Ascending aorta (tissue), 2 donors: ENCODE results near the gene CCDC126. TPM values are rescaled to one million over a fixed set of nuclear protein-coding genes. Genes with fewer than 3 reads are reported as not detected.

Experiments used
- DNase-seq, 2 donors: peaks; one replicate each; pipeline ENCODE4 v3.0.0-alpha.2; 2019; ENCODE audit warnings: low spot score in 2 of 2
- H3K27ac ChIP-seq, 2 donors: fragments of 200-600 bp; sonication (generic); one replicate each; pipeline ENCODE4 v1.5.1; 2016 to 2017; ENCODE audit warnings: mild to moderate bottlenecking in 1 of 2
- H3K27me3 ChIP-seq: fragments of 200-600 bp; sonication (generic); one replicate; pipeline ENCODE4 v1.5.1; 2017
- H3K36me3 ChIP-seq, 2 donors: fragments of 200-600 bp; sonication (generic); one replicate each; pipeline ENCODE4 v1.5.1; 2016
- H3K4me1 ChIP-seq, 2 donors: fragments of 200-600 bp; sonication (generic); one replicate each; pipeline ENCODE4 v1.5.1; 2016 to 2017; ENCODE audit warnings: mild to moderate bottlenecking in 1 of 2
- H3K4me3 ChIP-seq, 2 donors: fragments of 200-600 bp; sonication (generic); one replicate each; pipeline ENCODE4 v1.5.1; 2016 to 2017; ENCODE audit warnings: mild to moderate bottlenecking in 1 of 2
- H3K9me3 ChIP-seq, 2 donors: fragments of 200-600 bp; sonication (generic); one replicate each; pipeline ENCODE4 v1.5.1; 2016
- intact Hi-C: fragments of 100-400 bp; cut with DNase I; formaldehyde crosslinking; loops from one replicate; pipeline ENCODE4 v1.15.1; 2023
- total RNA-seq: library from RNA; depleted of rRNA; stranded (reverse); fragments of >200 nt; gene quantifications from one replicate; pipeline ENCODE4 v1.1.0, GENCODE V29; 2016
- TF ChIP-seq, protein P1 (sequence below), 3 experiments: fragments of 200-600 bp in 2 of 3; fragments of 450-650 bp in 1 of 3; sonication (generic) in 2 of 3; IDR thresholded peaks; one replicate each; pipeline ENCODE4 v1.5.1; 2016 to 2019; ENCODE audit warnings: antibody characterized with exemption in 3 of 3, mild to moderate bottlenecking in 1 of 3, moderate library complexity in 1 of 3

Gene CCDC126
- total RNA-seq, 1 donor from 2014 or later = 140 TPM

DNA sequence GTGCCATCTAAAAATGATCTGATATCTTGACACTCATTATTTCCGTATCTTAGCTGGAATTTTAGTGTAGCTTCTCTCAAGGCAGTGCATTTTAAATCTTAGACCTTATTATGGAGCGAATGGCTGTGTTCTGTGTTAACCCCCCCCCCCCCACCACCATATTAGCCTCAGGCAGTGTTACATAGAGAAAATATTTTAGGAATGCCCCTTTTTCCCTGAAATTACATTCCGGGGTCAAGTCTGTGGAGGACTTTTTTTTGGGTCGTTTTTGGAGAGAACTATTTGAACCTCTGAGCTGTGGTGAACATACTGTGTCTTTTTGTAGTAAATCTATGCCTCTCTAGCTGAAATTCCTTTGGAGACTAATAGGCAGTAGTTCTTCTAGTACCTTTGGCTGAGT lies 3.1 kb downstream of the CCDC126 start:
- Histone ChIP-seq H3K27ac (no peak overlapping the region), H3K36me3 (no peaks in the 10 kb centered on the region), H3K4me3 (no peak overlapping the region), H3K27me3 (no peaks in the 10 kb centered on the region), H3K9me3 (no peaks in the 10 kb centered on the region), H3K4me1 (peaks cover 0 to 8% of the 10 kb centered on the region in 2 donors)
- DNase-seq = no peak
- intact Hi-C loops = no loop called here
- TF ChIP-seq, protein P1, sequence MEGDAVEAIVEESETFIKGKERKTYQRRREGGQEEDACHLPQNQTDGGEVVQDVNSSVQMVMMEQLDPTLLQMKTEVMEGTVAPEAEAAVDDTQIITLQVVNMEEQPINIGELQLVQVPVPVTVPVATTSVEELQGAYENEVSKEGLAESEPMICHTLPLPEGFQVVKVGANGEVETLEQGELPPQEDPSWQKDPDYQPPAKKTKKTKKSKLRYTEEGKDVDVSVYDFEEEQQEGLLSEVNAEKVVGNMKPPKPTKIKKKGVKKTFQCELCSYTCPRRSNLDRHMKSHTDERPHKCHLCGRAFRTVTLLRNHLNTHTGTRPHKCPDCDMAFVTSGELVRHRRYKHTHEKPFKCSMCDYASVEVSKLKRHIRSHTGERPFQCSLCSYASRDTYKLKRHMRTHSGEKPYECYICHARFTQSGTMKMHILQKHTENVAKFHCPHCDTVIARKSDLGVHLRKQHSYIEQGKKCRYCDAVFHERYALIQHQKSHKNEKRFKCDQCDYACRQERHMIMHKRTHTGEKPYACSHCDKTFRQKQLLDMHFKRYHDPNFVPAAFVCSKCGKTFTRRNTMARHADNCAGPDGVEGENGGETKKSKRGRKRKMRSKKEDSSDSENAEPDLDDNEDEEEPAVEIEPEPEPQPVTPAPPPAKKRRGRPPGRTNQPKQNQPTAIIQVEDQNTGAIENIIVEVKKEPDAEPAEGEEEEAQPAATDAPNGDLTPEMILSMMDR (IDR thresholded peaks at IDR 0.05) = no peak

- no peaks in the 10 kb centered on the region for H3K9me3 ChIP-seq
- H3K4me3 ChIP-seq = no peak overlapping the region
- no peak overlapping the region for H3K27ac ChIP-seq
- peaks cover 0 to 3% of the 10 kb centered on the region in 2 donors for H3K4me1 ChIP-seq
- no peaks in the 10 kb centered on the region for H3K27me3 ChIP-seq
- no peak for DNase-seq
- intact Hi-C loops = no loop called here
- no peaks in the 10 kb centered on the region for H3K36me3 ChIP-seq
- TF ChIP-seq, protein P1 (IDR thresholded peaks at IDR 0.05) = no peak
Measured at GRCh38 chr7:23603632-23604295, 6.6 kb downstream of the CCDC126 start.

- DNase-seq = no peak
- Histone ChIP-seq H3K9me3 (no peaks in the 10 kb centered on the region), H3K27ac (no peak overlapping the region), H3K27me3 (no peaks in the 10 kb centered on the region), H3K36me3 (no peaks in the 10 kb centered on the region), H3K4me3 (no peak overlapping the region), H3K4me1 (peaks cover 0 to under 1% of the 10 kb centered on the region in 2 donors)
- TF ChIP-seq, protein P1 (IDR thresholded peaks at IDR 0.05) = no peak
- intact Hi-C loops = no loop called here
Measured at GRCh38 chr7:23604296-23604640, 7.1 kb downstream of the CCDC126 start.

DNA sequence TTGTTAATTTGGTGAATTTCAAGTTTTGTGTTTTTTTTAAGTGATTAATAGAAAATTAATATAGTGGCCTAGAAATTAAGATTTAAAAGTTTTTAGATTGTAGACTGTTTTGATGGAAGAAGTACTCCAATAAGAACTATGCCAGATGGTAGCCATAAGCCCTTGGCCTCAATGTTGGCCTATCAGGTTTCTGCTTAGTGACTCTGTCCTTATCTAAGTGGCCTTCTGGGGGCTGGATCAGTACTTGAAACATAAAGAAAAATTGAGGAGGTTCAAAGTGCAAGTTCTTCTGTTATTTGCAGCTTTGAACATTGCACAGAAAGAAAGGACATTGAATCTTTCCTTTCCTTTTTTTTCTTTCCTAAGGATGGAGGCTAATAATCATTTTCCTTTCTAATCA lies 9.9 kb downstream of the CCDC126 start:
- H3K4me3 ChIP-seq = no peak overlapping the region
- no peaks in the 10 kb centered on the region for H3K9me3 ChIP-seq
- TF ChIP-seq, protein P1 (IDR thresholded peaks at IDR 0.05) = no peak
- no peaks in the 10 kb centered on the region for H3K4me1 ChIP-seq
- DNase-seq = no peak
- H3K27me3 ChIP-seq = no peaks in the 10 kb centered on the region
- peaks cover 0 to 8% of the 10 kb centered on the region in 2 donors for H3K36me3 ChIP-seq
- intact Hi-C loops = no loop called here
- no peak overlapping the region for H3K27ac ChIP-seq

GRCh38 chr7:23607866-23608265 lies 10.7 kb downstream of the CCDC126 start:
- Histone ChIP-seq H3K9me3 (no peaks in the 10 kb centered on the region), H3K27ac (no peak overlapping the region), H3K4me3 (no peak overlapping the region), H3K36me3 (peaks cover 0 to 13% of the 10 kb centered on the region in 2 donors), H3K27me3 (no peaks in the 10 kb centered on the region), H3K4me1 (no peaks in the 10 kb centered on the region)
- DNase-seq = no peak
- intact Hi-C loops = no loop called here
- TF ChIP-seq, protein P1 (IDR thresholded peaks at IDR 0.05) = no peak

- peaks cover 0 to 15% of the 10 kb centered on the region in 2 donors for H3K36me3 ChIP-seq
- peaks cover 0 to 10% of the 10 kb centered on the region in 2 donors for H3K9me3 ChIP-seq
- no peak for DNase-seq
- H3K27ac ChIP-seq = no peak overlapping the region
- no peaks in the 10 kb centered on the region for H3K4me1 ChIP-seq
- H3K27me3 ChIP-seq = no peaks in the 10 kb centered on the region
- no peak overlapping the region for H3K4me3 ChIP-seq
- intact Hi-C loops = no loop called here
- TF ChIP-seq, protein P1 (IDR thresholded peaks at IDR 0.05) = no peak
Measured at GRCh38 chr7:23615331-23615730, 18.1 kb downstream of the CCDC126 start.
